TTC549 (cell line): Measurements from ENCODE around the gene TMEM116.
"Not testable (repeated sequence)": the region's sequence is repeated elsewhere in the genome, so short reads cannot be mapped to it uniquely, and the experiment has no call there.

Source experiments
- FAIRE-seq: peaks from 2 replicates; lab custom pipeline; 2012; peaks lifted over from hg19 to GRCh38; lab: Jason Lieb, UNC

TMEM116 gene

GRCh38 chr12:112009596-112009995 lies 3.4 kb downstream of the TMEM116 start:
- FAIRE-seq: not testable (repeated sequence)

GRCh38 chr12:112008918-112009317 lies 4.0 kb downstream of the TMEM116 start:
- FAIRE-seq: no peak

GRCh38 chr12:112007945-112008344 lies 5.0 kb downstream of the TMEM116 start:
- FAIRE-seq: no peak

GRCh38 chr12:112005419-112006395 lies 7.3 kb downstream of the TMEM116 start:
- FAIRE-seq: no peak

- no peak for FAIRE-seq
Observed at GRCh38 chr12:112004041-112004440, 8.9 kb downstream of the TMEM116 start.

- no peak for FAIRE-seq
Observed at GRCh38 chr12:112001576-112001975, 11.4 kb downstream of the TMEM116 start.

- no peak for FAIRE-seq
Observed at GRCh38 chr12:112000820-112001219, 12.1 kb downstream of the TMEM116 start.

GRCh38 chr12:111999129-111999528 lies 13.8 kb downstream of the TMEM116 start:
- not testable (repeated sequence) for FAIRE-seq

GRCh38 chr12:111998015-111998414 lies 14.9 kb downstream of the TMEM116 start:
- no peak for FAIRE-seq

- no peak for FAIRE-seq
Observed at GRCh38 chr12:111997300-111997699, 15.7 kb downstream of the TMEM116 start.

GRCh38 chr12:111995782-111996480 lies 17.0 kb downstream of the TMEM116 start:
- FAIRE-seq: no peak

GRCh38 chr12:111994211-111995111 lies 18.5 kb downstream of the TMEM116 start:
- FAIRE-seq: not testable (repeated sequence)

GRCh38 chr12:111993292-111994150 lies 19.4 kb downstream of the TMEM116 start:
- FAIRE-seq: no peak

GRCh38 chr12:111992464-111992863 lies 20.5 kb downstream of the TMEM116 start:
- no peak for FAIRE-seq

- FAIRE-seq: no peak
Observed at GRCh38 chr12:111991946-111992345, 21.0 kb downstream of the TMEM116 start.

- no peak for FAIRE-seq
Observed at GRCh38 chr12:111991535-111991934, 21.4 kb downstream of the TMEM116 start.

GRCh38 chr12:111984820-111985219 lies 28.1 kb downstream of the TMEM116 start:
- FAIRE-seq: peak; percentile 3

- no peak for FAIRE-seq
Observed at GRCh38 chr12:111981987-111982386, 31.0 kb downstream of the TMEM116 start.

- FAIRE-seq: no peak
Observed at GRCh38 chr12:111980598-111980997, 32.4 kb downstream of the TMEM116 start.

GRCh38 chr12:111978545-111978944 lies 34.4 kb downstream of the TMEM116 start:
- no peak for FAIRE-seq

GRCh38 chr12:111976860-111977259 lies 36.1 kb downstream of the TMEM116 start:
- FAIRE-seq: no peak
